Measurements from ENCODE around the gene NAALADL2. TPM values are rescaled to one million over a fixed set of nuclear protein-coding genes. Genes with fewer than 3 reads are reported as not detected.

Gene NAALADL2
- total RNA-seq, 4 donors from 2014 or later: 3.8 to 20.3 (median 8.6) TPM

GRCh38 chr3:174891524-174892203 lies 32.5 kb downstream of the NAALADL2 start:
- Histone ChIP-seq H3K9me3 (peaks cover 0 to 3% (median 0%) of the 10 kb centered on the region in 4 donors), H3K27ac (replicated peaks in 1 of 4) (no peak overlapping the region), H3K36me3 (no peaks in the 10 kb centered on the region), H3K27me3 (no peaks in the 10 kb centered on the region), H3K4me3 (no peak overlapping the region), H3K4me1 (no peaks in the 10 kb centered on the region)
- WGBS: 98% methylated on average over 4 of the region's 6 CpGs
- TF ChIP-seq POLR2AphosphoS5 (IDR thresholded peaks at IDR 0.05): no peak
- TF ChIP-seq EP300 (IDR thresholded peaks at IDR 0.05): no peak
- no peak for TF ChIP-seq POLR2A (IDR thresholded peaks at IDR 0.05; ENCODE audit: low read depth)
- TF ChIP-seq, protein P1, sequence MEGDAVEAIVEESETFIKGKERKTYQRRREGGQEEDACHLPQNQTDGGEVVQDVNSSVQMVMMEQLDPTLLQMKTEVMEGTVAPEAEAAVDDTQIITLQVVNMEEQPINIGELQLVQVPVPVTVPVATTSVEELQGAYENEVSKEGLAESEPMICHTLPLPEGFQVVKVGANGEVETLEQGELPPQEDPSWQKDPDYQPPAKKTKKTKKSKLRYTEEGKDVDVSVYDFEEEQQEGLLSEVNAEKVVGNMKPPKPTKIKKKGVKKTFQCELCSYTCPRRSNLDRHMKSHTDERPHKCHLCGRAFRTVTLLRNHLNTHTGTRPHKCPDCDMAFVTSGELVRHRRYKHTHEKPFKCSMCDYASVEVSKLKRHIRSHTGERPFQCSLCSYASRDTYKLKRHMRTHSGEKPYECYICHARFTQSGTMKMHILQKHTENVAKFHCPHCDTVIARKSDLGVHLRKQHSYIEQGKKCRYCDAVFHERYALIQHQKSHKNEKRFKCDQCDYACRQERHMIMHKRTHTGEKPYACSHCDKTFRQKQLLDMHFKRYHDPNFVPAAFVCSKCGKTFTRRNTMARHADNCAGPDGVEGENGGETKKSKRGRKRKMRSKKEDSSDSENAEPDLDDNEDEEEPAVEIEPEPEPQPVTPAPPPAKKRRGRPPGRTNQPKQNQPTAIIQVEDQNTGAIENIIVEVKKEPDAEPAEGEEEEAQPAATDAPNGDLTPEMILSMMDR (IDR thresholded peaks at IDR 0.05): no peak
- no peak for DNase-seq (ENCODE audit: extremely low spot score)
- intact Hi-C loops (cut with DNase I): no loop called here

- Histone ChIP-seq H3K36me3 (no peaks in the 10 kb centered on the region), H3K9me3 (no peaks in the 10 kb centered on the region), H3K27me3 (no peaks in the 10 kb centered on the region), H3K4me3 (no peak overlapping the region), H3K4me1 (no peaks in the 10 kb centered on the region), H3K27ac (replicated peaks in 1 of 4) (no peak overlapping the region)
- DNase-seq (ENCODE audit: extremely low spot score): no peak
- intact Hi-C loops (cut with DNase I): no loop called here
- no peak for TF ChIP-seq POLR2AphosphoS5 (IDR thresholded peaks at IDR 0.05)
- no peak for TF ChIP-seq EP300 (IDR thresholded peaks at IDR 0.05)
- TF ChIP-seq, protein P1 (IDR thresholded peaks at IDR 0.05): no peak
- TF ChIP-seq POLR2A (IDR thresholded peaks at IDR 0.05; ENCODE audit: low read depth): no peak
Measured at GRCh38 chr3:174907027-174907426, 47.9 kb downstream of the NAALADL2 start.

DNA sequence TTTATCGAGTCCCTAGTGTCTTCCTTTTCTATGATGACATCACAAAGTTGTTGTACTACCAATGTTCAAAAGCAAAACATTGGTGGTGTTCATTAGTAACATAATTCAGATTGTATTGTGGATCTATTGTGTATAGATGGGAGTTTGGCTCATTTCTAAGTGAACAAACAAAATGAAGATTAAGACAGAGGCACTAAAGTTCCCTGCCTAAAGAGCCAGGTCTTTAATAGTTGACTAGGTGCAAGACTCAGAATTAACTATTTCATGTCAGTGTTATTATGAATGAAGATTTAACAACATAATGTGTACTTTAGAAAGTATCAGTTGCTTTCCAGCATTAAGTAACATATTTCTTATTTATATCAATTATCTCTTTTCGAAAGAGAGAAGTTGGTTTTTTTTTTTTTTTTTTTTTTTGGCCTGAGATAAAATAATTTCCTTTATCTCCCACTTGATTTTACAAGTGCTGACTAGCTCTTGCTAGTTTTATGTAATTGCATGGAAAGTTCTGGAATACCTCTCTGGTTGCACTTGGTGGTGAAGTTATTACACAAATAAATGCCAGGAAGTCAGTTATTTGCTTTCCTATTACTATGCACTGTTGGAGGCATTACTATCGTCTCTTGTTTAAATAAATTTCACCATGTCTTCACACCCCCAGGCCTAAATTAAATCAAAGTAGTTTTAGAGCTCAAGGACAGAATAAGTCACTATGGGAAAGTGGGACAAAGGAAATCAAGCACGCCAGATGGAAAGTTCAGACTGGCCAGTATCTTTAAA lies 48.7 kb downstream of the NAALADL2 start:
- Histone ChIP-seq H3K4me1 (no peaks in the 10 kb centered on the region), H3K9me3 (no peaks in the 10 kb centered on the region), H3K27me3 (no peaks in the 10 kb centered on the region), H3K36me3 (no peaks in the 10 kb centered on the region), H3K27ac (replicated peaks in 1 of 4) (no peak overlapping the region), H3K4me3 (no peak overlapping the region)
- DNase-seq (ENCODE audit: extremely low spot score): no peak
- intact Hi-C loops (cut with DNase I): no loop called here
- 85% methylated on average over 4 of the region's 4 CpGs for WGBS
- TF ChIP-seq EP300 (IDR thresholded peaks at IDR 0.05): no peak
- TF ChIP-seq POLR2A (IDR thresholded peaks at IDR 0.05; ENCODE audit: low read depth): no peak
- no peak for TF ChIP-seq POLR2AphosphoS5 (IDR thresholded peaks at IDR 0.05)
- TF ChIP-seq, protein P1 (IDR thresholded peaks at IDR 0.05): no peak

GRCh38 chr3:174931473-174932353 lies 72.6 kb downstream of the NAALADL2 start:
- Histone ChIP-seq H3K9me3 (no peaks in the 10 kb centered on the region), H3K4me3 (no peak overlapping the region), H3K27me3 (no peaks in the 10 kb centered on the region), H3K27ac (replicated peaks in 1 of 4) (no peak overlapping the region), H3K36me3 (no peaks in the 10 kb centered on the region), H3K4me1 (no peaks in the 10 kb centered on the region)
- WGBS: 90% methylated on average over 2 of the region's 2 CpGs
- no peak for DNase-seq (ENCODE audit: extremely low spot score)
- intact Hi-C loops (cut with DNase I): no loop called here
- TF ChIP-seq, protein P1 (IDR thresholded peaks at IDR 0.05): no peak
- no peak for TF ChIP-seq EP300 (IDR thresholded peaks at IDR 0.05)
- no peak for TF ChIP-seq POLR2A (IDR thresholded peaks at IDR 0.05; ENCODE audit: low read depth)
- TF ChIP-seq POLR2AphosphoS5 (IDR thresholded peaks at IDR 0.05): no peak
